Left ventricle myocardium superior (tissue), 1 donor: ENCODE data around the gene PARG. TPM values are rescaled to one million over a fixed set of nuclear protein-coding genes. Genes with fewer than 3 reads are reported as not detected.

Experiments
- ATAC-seq: fragments of 200-7000 bp; cut with Tn5 transposase; one replicate; pipeline ENCODE4 v1.9.1; 2020; ENCODE audit warnings: mild to moderate bottlenecking, moderate library complexity
- DNase-seq: peaks from one replicate; pipeline ENCODE4 v3.0.0-alpha.2; 2020
- intact Hi-C: fragments of 100-400 bp; cut with micrococcal nuclease; formaldehyde crosslinking; loops from one replicate; pipeline ENCODE4 v1.11.0; 2022
- total RNA-seq: library from RNA; stranded (reverse); fragmentation: NEBNext Ultra II Directional; extraction: Animal tissue kit (Norgen Biotek cat#: 25700); gene quantifications from one replicate; pipeline ENCODE4 v1.2.1, GENCODE V29; 2021
- donor health status: DM: no; HTN: yes; CAD: no; lungs with severe emphysema.

The PARG gene
- total RNA-seq, 1 donor from 2014 or later, result 22.7 TPM

DNA sequence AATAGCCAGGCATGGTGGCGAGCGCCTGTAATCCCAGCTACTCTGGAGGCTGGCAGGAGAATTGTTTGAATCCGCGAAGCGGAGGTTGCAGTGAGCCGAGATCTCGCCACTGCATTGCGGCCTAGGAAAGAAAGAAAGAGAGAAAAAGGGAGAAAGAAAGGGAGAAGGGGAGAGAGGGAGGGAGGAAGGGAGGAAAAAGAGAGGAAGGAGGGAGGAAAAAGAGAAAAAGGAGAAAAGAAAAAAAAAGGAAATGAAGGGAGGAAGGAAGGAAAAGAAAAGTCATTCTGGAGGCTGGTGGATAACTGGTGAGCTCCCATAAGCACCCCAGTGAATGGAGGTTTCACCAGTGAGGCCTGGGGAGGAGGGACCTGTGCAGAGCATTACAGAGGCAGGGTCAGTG is 172.1 kb downstream of the PARG start:
- no peak for ATAC-seq
- intact Hi-C loops, result no loop called here
- DNase-seq, result no peak

DNA sequence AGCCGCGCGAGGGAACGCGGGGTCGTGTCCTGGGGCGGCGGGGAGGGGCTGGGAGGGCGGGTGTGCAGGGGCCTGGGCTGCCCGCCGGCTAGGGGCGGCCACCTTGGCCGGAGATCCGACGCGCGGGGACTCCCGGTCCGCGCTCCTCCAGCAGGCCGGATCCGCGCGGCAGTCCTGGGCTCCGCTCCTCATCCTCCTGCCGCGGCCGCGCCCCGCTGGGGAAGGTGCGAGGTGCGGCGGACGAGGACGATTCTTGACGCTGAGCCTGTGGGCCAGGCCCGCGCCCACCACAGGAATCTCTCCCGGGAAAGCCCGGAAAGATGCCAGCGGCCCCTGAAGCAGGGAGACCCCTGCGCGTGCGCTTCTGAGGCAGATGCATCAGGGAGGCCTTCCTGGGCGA is 173.1 kb downstream of the PARG start:
- DNase-seq, result no peak
- no peak for ATAC-seq
- intact Hi-C loops, result no loop called here

GRCh38 chr10:49768329-49768728 is 173.5 kb downstream of the PARG start:
- intact Hi-C loops, result no loop called here
- ATAC-seq (no peak), DNase-seq (no peak)

Other genes starting within 250 kb of the PARG start
- gene OGDHL, start 179.7 kb downstream of the PARG start, total RNA-seq, result 4.1 TPM
- gene TIMM23B, start within 50 bp of the PARG start, total RNA-seq, result 15.8 TPM
- gene AGAP6, start 46.4 kb upstream of the PARG start, total RNA-seq, result 4.5 TPM
- 46.7 TPM for gene WASHC2A, start 125.9 kb upstream of the PARG start, total RNA-seq